ENCODE measurements around the gene SNCAIP.

Gene SNCAIP

DNA sequence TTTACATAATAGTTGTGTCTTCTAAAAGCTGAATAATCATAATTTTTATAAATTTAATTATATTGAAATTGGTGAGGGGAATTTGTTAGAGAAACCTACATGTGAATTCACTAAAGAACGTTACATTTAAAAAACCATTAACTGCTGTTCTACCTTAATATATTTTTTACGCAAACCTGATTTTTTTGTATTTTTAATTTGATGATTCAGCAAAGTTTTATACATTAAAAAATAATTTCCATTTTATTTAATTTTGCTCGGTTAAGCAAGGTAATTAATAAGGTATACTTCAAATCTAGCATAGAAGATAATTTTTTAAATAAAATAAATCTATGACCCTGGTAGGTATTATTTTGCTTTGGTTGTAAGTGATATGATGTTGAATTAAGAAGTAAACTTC, 114.3 kb downstream of the SNCAIP start:
- no peak for DNase-seq (ENCODE audit: low read depth in 3 of 3)

DNA sequence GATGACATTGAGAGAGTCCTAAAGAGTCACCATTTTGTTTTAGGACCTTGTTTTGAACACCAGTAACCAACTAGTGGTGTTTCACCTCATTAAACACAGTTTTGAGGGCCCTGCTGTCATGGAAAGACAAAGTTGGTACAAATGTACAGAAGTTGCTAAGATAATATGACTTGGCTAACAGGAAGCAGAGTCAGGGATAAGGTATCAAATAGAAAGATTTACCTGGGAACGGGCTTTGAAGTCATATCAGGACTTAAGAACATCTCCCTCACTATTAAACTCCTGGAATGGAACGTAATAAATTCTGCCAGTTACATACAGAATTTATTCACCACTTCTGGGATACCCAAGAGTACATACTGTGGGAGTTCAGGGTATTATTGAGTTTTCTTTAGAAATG, 115.6 kb downstream of the SNCAIP start:
- no peak for DNase-seq (ENCODE audit: low read depth in 3 of 3)

DNA sequence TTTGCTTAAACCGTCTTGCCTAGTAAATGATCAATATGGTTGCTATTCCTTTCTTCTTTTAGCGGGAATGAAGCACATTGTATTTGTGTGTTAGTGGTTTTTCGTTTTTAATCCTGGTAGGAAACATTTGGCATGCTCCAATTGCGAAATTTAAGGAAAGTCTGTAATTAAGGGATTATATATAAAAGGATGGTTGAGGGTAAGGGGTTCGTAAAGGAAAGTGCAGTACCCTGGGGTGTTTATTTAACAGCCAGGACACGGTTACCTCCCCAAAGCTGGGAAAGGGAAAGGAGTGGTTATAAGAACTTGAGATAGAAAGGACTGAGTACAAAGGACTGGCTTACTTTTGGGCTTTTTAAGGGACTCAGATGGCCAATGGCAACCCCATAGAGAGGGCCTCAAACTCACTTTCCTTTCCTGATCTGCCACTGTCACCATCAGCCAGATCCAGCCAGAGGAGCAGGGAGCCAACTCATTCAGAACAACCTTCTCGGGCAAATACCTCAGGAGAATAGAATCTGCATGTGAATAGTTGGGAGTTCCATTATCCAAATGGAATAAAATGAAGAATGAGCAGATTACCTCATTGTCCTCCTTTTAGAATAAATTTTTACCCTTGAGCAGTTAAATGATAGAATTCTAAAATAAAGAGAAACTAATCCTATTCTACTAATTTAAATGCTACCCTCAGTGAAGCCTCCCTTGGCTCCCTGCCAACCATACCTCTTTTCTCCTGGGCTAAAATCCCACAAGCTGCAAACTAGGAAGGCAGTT, 117.7 kb downstream of the SNCAIP start:
- DNase-seq (ENCODE audit: low read depth in 3 of 3): no peak

DNA sequence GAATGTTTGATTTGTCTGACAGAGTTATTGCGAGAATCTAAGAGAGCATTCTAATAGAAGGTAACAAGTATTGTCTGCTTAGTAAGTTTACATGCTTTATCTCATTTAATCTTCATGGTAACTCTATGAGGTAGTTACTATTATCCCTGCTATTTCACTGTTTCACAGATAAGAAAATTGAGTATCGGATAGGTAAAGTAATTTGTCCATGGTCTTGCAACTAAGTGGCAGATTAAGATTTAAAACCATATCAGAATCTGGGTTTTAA, 118.2 kb downstream of the SNCAIP start:
- no peak for DNase-seq (ENCODE audit: low read depth in 3 of 3)

DNA sequence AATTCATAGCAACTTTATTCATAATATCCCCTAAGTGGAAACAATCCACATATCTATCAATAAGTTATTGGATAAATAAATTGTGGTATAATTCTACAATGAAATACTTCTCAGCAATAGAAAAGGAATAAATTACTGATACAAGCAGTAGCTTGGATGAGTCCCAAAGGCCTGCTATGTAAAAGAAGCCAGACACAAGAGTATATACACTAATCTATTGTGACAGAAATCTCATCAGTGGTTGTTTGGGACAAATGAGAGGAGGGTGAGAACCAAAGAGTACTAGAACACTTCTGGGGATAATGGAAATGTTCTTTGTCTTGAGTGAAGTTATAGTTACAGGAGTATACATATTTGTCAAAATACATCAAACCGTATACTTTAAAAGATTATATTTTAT, 119.3 kb downstream of the SNCAIP start:
- no peak for DNase-seq (ENCODE audit: low read depth in 3 of 3)

DNA sequence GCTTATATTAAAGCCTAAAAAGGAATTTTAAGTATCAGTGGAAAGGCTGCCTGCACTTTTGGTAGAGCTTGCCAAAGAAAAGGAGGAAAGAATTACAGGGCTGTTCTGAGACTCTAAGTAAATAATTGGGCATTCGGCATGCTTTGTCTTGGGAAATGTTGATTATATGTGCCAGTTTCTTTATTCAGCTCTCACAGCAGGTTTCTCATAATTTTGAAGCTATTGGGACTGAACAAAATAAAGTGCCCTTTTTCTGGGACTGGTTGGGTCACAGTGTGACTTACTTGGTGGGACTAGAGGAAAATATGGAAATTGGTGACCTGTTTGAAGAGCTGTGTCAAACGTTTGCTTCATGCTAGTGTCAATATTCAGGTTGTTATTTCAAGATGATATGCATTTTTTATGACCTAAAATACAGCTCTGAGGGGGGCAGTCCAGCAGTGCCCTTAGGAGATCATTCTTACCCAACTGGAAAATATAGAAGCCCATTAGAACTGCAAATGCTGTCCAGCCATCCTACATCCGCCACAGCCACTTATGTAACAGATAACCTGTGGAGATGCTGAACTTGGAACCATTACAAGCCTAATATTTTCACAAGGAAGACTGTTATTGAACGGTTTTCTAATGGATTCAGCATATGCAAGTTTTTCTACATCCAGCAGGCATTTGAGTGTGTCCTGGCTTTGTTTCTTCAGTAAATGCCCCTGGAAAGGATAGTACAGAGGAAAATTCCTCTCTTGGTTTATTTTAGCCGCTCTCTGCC, 122.4 kb downstream of the SNCAIP start:
- DNase-seq (ENCODE audit: low read depth in 3 of 3): no peak

DNA sequence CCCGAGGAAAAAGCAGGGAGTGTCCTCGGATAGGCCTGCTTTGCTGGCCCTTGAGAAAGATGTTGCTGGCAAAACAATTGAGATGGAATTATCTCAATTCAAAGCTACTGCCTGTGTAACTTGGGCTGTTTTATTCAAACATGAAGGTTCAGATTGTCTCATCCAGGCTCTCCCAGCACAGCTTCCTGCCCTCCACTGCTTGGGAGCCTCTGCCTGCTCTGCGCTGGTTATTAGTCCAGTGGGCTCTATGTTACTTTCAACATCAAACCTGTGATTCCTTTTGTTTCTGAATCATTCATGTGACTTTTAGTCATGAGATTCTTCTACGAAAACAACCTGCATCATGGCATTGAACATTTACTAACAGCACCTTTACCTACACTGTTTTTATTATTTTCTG, 123.2 kb downstream of the SNCAIP start:
- DNase-seq (ENCODE audit: low read depth in 3 of 3): no peak

DNA sequence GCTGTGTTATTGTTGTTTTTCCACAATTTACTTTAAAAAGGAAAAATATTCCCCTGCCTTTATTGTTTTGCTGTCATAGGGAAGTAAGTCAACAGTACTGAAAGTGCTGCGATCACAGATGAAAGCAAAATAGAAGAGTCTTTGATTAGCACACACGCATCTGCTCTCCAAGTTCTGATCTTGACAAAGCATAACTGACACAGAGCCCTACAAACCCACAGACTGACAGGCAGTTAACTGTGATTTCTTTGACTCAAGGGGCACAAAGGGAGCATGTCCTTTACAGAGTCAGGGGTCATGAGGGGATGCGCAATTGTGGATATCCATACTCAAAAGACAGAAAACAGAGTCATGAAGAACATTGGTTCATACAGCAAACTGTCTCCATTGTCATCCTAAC, 123.7 kb downstream of the SNCAIP start:
- DNase-seq (ENCODE audit: low read depth in 3 of 3): no peak

DNA sequence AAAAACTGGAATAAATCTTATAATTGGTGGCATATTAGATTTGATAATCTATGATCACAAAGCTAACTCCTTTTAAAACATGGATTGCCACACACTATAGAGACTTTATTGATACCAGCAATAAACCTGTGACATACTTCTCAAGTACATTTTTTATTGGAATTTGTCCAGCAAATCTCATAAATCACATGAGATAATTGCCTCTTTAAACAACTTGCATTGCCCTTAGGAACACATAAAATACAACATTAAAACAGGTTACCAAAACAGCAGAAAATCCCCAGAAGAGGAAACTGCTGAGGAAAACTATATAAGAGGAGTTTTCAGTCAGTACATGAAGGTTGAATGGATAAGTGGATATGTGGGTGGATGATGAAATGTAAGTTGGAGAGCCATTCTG, 124.6 kb downstream of the SNCAIP start:
- DNase-seq (ENCODE audit: low read depth in 3 of 3): no peak

DNA sequence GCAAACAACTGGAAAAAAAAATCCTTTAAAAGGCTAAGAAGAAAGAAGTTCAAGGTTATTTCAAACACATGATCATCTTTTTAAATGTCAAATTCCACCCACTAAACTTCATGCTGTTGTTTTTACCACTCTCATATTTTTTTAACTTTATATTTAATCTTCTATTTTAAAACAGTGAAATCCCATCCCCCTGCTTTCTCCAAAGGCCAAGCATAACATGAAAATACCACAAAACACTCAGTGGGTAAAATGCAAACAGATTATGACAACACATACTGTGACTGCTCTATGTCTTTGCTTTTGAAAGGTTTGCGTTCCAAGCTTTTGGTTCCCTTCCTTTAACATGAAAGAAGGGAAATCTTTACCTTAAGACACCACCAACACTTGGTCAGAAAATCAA, 127.6 kb downstream of the SNCAIP start:
- no peak for DNase-seq (ENCODE audit: low read depth in 3 of 3)

DNA sequence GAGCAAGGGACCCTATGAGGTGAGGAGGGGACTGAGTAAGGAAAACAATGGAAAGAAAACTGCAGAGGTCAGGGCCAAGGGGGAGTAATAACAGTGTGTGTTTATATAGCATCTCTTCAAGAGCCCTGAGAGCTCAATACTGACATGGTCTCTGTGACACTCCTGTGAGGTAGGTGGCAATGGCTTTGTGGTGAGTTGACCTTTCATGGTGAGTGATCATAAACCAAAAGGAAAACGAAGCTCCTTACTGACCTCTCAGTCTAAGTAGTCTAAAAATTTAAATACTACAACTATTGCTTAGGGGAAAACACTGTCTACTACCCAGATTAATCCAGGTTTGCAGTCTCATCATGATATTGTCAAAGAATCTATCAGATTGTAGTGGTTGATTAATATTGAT, 130.9 kb downstream of the SNCAIP start:
- no peak for DNase-seq (ENCODE audit: low read depth in 3 of 3)

DNA sequence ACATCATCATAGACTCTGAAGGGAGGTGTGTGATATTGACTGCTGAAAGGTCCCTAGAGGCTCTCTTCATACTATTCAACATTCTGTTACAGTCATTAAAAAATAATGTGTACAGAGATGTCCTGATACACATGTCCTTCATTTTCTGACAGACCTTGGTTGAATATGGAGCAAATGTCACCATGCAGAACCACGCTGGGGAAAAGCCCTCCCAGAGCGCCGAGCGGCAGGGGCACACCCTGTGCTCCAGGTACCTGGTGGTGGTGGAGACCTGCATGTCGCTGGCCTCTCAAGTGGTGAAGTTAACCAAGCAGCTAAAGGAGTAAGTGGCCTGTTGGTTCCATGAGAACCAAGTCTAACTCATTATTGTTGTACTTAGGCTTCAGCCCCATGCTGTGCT, 132.4 kb downstream of the SNCAIP start:
- no peak for DNase-seq (ENCODE audit: low read depth in 3 of 3)

DNA sequence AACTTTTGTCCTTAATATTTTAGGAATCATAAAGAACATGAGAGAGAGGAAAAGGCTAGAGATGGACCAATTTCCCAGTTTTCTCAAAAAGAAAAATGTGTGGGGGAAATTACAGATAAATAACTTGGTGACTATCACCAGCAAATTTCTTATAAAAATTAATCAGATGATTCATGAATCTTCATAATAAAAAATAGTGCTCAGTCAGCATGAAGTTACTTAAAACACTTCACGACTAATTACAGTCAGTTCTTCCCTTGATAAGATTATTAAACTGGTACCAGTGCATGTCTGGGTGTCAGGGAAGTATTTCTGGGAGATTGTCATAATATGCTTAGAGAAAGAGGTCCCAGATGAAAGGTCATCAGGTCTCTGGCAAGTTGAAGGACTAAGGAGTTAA, 133.0 kb downstream of the SNCAIP start:
- no peak for DNase-seq (ENCODE audit: low read depth in 3 of 3)

DNA sequence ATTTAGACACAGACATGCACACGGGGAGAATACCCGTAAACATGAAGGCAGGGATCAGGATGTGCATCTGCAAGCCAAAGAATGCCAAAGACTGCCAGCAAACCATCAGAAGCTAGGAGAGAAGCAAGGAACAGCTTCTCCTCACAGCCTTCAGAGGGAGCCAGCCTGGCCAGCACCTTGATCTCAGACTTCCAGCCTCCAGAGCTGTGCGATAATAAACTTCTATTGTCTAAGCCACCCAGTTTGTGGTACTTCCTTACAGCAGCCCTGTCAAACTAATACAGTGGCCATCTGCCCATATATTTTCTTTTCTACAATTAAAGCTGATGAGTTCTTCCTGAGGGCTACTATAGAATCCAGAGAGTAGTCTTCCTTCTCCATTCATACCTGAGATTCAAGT, 135.0 kb downstream of the SNCAIP start:
- DNase-seq (ENCODE audit: low read depth in 3 of 3): no peak

DNA sequence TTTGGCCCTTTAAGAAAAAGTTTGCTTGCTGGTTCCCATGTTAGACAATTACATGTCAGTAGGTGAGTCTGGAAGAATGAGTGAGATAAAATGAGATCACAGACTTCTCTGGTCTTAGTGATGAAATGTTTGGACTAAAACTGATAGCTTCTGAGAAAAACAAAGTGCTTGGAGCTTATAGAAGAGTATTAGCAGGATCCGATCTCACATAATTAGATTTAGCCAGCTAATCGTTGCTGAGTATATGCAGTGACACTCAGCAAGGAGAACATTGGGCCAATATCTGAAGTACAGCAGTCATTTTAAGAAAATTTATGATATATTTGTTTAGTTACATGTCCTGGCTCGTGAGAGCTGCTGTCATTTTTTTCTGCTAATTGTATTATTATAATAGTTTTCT, 135.8 kb downstream of the SNCAIP start:
- no peak for DNase-seq (ENCODE audit: low read depth in 3 of 3)

DNA sequence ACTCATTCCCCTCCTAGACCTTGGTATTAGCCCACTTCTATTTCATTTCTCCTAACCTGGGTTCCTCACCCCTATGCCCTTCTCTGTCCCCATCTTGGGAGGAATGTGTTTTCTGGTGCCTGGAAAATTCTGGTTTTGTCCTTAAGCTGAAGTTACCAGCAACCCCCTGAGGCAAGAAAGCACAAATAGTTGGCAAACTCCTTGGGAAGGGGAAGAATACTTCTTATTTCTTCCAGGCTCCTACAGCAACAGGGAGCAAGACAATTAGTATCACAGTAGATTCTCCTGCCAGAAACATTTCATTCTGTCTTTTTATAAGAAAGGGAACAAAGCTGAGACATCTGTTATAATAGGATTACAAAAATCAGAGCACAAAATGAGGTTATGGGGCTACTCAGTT, 142.5 kb downstream of the SNCAIP start:
- no peak for DNase-seq (ENCODE audit: low read depth in 3 of 3)

DNA sequence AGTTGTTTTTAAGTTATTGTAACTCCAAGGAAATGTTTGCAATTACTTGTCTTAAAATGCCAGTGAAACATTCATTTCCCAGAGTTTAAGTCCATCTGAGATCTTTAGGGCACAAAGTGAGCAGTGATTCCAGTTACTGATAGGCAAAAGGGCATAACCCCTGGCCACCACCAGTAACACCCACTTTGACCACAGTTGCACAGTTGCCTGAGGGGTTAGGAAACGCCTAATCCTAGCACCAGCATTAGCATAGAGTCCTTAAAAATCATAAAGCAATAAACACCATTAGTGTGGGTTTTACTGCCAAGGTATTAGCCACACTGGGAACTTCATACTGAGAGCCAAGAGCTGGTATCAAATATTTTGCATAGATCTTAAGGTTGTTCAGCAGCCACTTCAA, 143.9 kb downstream of the SNCAIP start:
- no peak for DNase-seq (ENCODE audit: low read depth in 3 of 3)

DNA sequence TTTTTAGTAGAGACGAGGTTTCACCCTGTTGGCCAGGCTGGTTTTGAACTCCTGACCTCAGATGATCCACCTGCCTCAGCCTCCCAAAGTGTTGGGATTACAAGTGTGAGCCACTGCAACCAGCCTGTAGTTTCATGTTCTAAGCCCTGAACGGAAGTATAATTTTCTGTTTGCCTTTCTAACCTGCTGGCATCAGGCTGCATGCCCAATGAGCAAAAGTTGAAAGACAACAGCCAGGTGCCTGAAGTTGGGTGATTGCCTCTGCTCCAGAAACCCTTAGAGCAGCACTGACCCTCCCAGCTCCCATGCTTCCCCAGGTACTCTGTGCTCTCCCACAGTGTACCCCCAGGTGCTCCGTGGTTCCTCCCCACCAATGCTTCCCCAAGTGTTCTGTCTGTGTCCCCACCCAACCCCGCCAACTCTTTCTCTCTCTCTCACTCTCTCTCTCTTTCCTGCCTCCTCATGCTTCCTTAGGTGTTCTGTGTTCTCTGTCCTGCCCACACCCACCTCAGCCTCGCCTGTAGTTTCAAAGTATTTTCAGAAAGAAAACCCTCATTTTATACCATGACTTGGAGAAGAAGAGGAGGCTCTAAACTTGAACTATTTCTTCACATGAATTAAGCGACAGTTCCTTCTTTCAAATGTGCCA, 145.3 kb downstream of the SNCAIP start:
- no peak for DNase-seq (ENCODE audit: low read depth in 3 of 3)

DNA sequence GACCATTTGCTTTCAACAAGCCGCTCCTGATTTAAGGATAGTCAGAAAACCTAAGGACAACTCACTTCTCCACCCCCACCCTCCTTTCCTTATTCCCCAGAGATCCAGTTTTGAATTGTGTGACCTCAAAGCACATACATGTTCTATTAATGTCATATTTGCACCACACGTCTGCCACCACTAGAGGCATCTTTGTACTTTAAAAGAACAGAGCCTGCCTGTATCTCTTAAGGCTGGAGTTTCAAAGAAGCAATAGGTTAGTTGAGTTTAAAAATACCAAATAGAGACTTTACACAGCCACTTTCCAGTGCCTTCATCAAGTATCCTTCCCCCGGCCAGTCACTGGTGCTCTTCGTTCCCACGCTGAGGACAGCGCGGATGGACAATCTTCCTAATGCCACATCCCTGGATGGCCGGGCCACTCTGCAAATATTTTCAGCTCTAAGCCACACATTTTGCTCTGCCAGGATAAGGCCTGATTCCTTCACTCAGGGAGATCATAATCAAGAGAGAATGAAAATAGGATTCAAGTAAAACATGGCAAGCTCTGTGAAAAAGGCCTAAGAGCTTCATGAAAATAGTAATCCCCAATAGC, 146.3 kb downstream of the SNCAIP start:
- no peak for DNase-seq (ENCODE audit: low read depth in 3 of 3)

DNA sequence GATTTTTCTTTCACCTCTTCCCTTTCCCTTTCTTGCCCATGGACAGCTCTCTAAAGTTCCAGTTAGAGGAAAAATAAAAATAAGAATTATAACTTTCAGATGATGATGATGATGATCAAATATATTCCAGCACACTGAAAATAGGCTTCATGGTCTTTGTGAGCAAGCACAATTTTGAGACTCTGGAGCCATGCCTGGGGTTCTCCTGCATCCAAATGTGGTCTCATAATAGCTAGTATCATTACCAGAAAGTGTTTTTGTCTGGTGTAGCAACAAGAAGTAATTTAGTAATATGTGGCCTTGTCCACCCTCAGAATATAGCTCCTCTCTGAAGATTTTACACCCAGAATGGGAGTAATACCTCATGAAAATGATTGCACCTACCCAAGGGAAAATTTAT, 150.4 kb downstream of the SNCAIP start:
- DNase-seq (ENCODE audit: low read depth in 3 of 3): no peak

DNA sequence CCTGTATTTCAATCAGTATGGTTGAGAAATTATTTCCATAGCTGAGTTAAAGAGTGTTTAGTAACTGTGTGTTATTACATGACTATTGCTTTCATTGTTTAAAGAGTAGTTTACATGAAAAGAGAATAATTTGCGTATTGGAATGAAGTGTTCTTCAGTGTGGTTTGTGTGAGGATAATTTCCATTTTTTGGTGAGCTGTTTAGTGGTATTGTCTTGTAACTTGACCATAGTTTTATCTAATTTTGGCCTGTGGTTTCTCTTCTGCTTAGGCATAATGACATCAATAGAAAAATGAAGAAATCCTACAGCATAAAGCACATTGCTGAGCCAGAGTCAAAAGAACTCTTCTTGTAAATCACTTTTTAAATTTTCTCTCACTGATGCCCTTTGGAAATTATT, 151.2 kb downstream of the SNCAIP start:
- no peak for DNase-seq (ENCODE audit: low read depth in 3 of 3)

DNA sequence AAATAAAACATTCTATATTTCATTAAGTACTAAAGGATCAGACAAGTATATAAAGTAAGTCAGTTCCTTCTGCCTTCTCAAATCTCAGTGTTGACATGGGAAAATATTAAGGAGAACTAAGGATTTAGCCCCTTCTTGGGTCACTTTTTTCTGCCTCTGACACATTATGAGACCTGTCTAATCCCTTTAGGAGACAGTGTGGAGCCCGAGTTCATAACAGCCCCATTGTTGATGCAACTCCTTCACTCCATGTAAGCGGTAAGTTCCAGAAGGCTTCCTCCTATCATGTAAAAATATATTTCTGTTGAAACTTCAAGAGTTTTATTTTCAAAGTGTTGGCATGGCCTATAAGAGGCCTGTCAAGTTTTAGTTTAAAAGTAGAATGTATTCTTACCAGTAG, 152.2 kb downstream of the SNCAIP start:
- no peak for DNase-seq (ENCODE audit: low read depth in 3 of 3)

DNA sequence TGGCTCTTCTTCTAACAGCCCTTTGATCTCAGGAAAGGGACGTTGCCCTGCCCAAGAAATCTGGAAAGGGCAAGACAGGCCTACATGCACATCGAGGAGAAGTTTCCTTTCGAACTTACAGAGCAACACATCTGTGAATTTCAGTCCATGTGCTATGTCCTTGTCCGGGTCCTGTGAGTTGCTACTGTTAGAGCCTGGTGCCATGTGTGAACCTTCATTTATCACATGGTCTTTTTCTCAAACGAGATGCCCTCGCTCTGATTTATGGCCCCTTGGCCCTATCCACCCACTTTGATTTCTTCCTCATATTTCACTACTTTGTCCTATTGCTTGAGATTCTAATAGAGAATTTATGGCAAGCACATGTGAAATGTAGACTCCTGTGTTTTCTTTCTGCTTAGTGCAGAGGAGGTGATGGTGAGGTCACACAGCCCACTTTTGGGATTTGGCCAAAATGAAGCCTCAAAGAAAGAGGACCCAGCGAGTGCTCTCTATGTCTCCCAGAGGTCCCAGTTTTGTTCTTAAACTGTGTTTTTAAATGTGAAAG, 153.1 kb downstream of the SNCAIP start:
- no peak for DNase-seq (ENCODE audit: low read depth in 3 of 3)

Measured in stimulated activated CD4-positive, alpha-beta T cell treated with anti-CD3 and anti-CD28 coated beads, TNF-alpha, amount 100 ng/mL, for 24 hours (primary cell).